ENCODE data around the gene PRXL2B.

PRXL2B gene

DNA sequence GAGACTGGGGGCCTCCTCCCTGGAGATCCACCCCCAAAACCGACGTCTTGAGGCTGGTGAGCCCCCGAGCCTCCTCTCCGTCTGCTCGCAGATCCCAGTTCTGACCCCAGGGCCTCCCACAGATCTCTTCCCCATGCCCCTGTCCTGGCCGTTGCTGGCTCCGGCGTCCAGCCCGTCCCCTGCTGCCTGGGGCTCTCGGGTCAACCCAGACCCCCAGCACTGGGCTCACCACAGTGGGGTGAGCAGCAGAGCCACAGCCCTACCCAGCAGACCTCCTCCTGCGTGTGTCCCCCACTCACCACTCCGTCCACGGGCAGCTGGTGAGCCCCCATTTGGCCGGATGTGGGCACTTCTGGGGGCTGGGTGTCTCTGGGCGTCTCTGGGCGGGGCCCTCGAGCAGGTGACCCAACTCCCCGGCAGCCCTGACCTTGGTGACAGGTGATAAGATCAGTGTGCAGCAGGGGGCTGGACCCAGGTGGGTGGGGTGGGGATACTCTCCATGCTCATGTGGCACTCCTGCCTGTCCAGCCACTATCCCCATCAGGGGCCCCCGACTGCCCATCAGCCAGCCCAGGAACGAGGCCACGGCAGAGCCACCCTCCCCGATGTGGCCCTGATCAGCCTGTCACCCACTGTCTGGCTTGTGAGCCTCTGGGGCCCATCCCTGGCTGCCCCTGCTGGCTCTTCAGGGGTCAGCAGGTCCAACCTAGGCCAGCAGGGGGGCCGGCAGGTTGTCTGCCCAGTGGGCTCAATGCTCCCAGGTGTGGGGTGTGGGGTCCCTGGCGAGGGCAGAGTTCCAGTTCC, 29.7 kb upstream of the PRXL2B start:
- TF ChIP-seq, protein P1, sequence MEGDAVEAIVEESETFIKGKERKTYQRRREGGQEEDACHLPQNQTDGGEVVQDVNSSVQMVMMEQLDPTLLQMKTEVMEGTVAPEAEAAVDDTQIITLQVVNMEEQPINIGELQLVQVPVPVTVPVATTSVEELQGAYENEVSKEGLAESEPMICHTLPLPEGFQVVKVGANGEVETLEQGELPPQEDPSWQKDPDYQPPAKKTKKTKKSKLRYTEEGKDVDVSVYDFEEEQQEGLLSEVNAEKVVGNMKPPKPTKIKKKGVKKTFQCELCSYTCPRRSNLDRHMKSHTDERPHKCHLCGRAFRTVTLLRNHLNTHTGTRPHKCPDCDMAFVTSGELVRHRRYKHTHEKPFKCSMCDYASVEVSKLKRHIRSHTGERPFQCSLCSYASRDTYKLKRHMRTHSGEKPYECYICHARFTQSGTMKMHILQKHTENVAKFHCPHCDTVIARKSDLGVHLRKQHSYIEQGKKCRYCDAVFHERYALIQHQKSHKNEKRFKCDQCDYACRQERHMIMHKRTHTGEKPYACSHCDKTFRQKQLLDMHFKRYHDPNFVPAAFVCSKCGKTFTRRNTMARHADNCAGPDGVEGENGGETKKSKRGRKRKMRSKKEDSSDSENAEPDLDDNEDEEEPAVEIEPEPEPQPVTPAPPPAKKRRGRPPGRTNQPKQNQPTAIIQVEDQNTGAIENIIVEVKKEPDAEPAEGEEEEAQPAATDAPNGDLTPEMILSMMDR (IDR thresholded peaks at IDR 0.05; ENCODE audit: low read depth, low read length): no peak
- TF ChIP-seq MYC (IDR thresholded peaks at IDR 0.05; ENCODE audit: low read depth, low read length) (no peak), POLR2A (IDR thresholded peaks at IDR 0.05; ENCODE audit: extremely low read depth, insufficient read length) (no peak)
- TF ChIP-seq, protein P2, sequence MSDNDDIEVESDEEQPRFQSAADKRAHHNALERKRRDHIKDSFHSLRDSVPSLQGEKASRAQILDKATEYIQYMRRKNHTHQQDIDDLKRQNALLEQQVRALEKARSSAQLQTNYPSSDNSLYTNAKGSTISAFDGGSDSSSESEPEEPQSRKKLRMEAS (IDR thresholded peaks at IDR 0.05; ENCODE audit: low read depth, low read length): no peak
- DNase-seq (ENCODE audit: low read depth): peak; percentile 31
- peak overlapping the region; percentile 61 for H3K4me3 ChIP-seq (ENCODE audit: low read depth, low read length)

DNA sequence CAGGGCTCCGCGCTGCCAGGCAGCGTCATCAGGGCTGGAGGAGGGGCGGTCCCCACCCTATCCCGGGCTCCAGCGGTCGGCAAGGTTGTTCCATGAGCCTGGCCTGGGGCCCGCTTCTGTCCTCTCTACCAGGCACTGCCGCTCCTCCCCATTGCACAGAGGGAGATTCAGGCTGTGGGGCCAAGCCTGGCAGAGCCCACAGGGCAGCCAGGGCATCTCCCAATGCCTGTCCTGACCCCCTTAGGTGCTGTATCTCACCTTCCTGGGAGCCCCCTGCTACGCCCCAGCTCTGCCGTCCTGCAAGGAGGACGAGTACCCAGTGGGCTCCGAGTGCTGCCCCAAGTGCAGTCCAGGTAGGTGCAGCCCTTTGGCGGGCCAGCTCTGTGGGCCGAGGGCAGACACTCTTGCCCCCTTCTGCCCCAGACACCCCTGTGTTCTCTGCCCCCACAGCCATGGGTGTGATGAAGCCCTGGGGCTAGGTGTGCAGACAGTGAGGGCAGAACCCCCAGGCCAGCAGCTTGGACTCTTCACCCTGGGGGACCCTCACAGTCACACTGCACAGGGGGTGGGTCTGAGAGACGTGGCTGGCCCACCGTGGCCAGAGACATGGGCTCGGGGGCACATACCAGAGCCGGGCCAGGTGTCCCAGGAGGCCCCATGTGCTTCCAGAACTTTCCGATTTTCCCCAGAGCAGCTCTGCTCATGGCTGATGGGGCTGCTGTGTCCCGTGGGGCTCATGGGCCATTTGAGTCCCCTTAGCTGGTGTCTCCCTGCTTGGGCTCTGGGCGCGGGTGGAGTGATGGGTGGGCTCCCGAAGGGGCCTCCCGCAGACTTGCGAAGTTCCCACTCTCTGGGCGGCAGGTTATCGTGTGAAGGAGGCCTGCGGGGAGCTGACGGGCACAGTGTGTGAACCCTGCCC, 28.8 kb upstream of the PRXL2B start:
- TF ChIP-seq, protein P1 (IDR thresholded peaks at IDR 0.05; ENCODE audit: low read depth, low read length): no peak
- TF ChIP-seq POLR2A (IDR thresholded peaks at IDR 0.05; ENCODE audit: extremely low read depth, insufficient read length) (no peak), MYC (IDR thresholded peaks at IDR 0.05; ENCODE audit: low read depth, low read length) (no peak)
- TF ChIP-seq, protein P2 (IDR thresholded peaks at IDR 0.05; ENCODE audit: low read depth, low read length): no peak
- H3K4me3 ChIP-seq (ENCODE audit: low read depth, low read length): no peak overlapping the region
- DNase-seq (ENCODE audit: low read depth): no peak

DNA sequence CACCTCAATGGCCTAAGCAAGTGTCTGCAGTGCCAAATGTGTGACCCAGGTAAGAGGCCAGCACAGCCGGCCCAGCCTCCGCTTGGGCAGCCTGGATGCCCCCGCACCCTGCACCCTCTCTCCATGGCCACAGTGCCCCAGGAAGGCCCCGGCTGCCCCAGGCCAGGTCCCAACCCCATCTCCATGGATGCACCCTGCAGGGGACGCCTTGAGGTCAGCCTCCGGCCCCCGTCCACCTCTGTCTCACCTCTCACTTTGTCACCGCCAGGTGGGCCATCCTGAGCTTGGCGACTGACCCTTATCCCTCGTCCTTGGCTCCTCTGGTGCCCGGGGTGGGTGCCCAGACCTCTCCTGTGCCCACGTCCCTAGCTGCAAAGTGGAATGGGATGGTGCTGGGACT, 28.2 kb upstream of the PRXL2B start:
- no peak for DNase-seq (ENCODE audit: low read depth)
- H3K4me3 ChIP-seq (ENCODE audit: low read depth, low read length): no peak overlapping the region
- TF ChIP-seq POLR2A (IDR thresholded peaks at IDR 0.05; ENCODE audit: extremely low read depth, insufficient read length): no peak
- TF ChIP-seq, protein P2 (IDR thresholded peaks at IDR 0.05; ENCODE audit: low read depth, low read length): no peak
- TF ChIP-seq, protein P1 (IDR thresholded peaks at IDR 0.05; ENCODE audit: low read depth, low read length): no peak
- no peak for TF ChIP-seq MYC (IDR thresholded peaks at IDR 0.05; ENCODE audit: low read depth, low read length)

DNA sequence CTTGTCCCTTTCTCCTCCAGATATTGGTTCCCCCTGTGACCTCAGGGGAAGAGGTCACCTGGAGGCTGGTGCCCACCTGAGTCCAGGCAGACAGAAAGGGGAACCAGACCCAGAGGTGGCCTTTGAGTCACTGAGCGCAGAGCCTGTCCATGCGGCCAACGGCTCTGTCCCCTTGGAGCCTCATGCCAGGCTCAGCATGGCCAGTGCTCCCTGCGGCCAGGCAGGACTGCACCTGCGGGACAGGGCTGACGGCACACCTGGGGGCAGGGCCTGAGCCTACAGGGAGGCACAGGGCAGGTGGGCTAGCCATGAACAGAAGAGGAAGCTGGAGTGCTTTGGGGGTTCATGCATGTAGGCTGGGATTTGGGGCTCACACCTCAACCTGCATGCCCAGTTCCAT, 27.7 kb upstream of the PRXL2B start:
- no peak for DNase-seq (ENCODE audit: low read depth)
- no peak overlapping the region for H3K4me3 ChIP-seq (ENCODE audit: low read depth, low read length)

More for the DNA sequence above, 27.7 kb upstream of the PRXL2B start:
- TF ChIP-seq, protein P2 (IDR thresholded peaks at IDR 0.05; ENCODE audit: low read depth, low read length): no peak
- no peak for TF ChIP-seq POLR2A (IDR thresholded peaks at IDR 0.05; ENCODE audit: extremely low read depth, insufficient read length)
- TF ChIP-seq MYC (IDR thresholded peaks at IDR 0.05; ENCODE audit: low read depth, low read length): no peak
- TF ChIP-seq, protein P1 (IDR thresholded peaks at IDR 0.05; ENCODE audit: low read depth, low read length): no peak
